A673 (cell line): ENCODE results near the gene PER2.

Experiments used
- EZH2 ChIP-seq: fragments of 200-600 bp; sonication (generic); IDR thresholded peaks from 2 replicates; pipeline ENCODE4 v1.6.1; 2017; ENCODE audit warnings: borderline replicate concordance, low read depth, mild to moderate bottlenecking, mixed read lengths, antibody characterized with exemption, low read length; ENCODE audit not compliant: poor library complexity, severe bottlenecking
- TF ChIP-seq, protein P1 (sequence below): fragments of 300-800, 200-600 bp; sonication (generic); conservative IDR thresholded peaks from 2 replicates; pipeline ENCODE4 v1.5.1; 2017; ENCODE audit warnings: low read depth, mild to moderate bottlenecking, antibody characterized with exemption, low read length, moderate library complexity, mixed read lengths

DNA sequence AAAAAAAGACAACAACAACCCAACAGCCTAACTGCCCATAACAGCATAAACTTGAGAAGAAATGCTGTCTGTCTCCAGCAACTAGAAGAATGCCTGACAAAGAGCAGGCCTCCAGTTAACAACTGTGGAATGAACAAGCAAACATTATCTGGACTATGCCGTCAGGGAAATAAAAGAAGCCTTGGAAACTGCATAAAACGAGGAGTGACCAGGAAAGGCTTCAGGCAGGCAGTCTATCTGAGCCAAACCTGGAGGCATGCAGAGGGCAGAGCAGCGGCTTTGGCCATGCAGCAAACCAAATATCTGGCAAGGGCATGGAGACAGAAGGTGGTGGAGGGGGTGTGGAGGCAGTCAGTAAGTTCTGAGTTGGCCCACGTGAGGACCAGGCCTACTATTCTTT, 59.7 kb downstream of the PER2 start:
- TF ChIP-seq, protein P1, sequence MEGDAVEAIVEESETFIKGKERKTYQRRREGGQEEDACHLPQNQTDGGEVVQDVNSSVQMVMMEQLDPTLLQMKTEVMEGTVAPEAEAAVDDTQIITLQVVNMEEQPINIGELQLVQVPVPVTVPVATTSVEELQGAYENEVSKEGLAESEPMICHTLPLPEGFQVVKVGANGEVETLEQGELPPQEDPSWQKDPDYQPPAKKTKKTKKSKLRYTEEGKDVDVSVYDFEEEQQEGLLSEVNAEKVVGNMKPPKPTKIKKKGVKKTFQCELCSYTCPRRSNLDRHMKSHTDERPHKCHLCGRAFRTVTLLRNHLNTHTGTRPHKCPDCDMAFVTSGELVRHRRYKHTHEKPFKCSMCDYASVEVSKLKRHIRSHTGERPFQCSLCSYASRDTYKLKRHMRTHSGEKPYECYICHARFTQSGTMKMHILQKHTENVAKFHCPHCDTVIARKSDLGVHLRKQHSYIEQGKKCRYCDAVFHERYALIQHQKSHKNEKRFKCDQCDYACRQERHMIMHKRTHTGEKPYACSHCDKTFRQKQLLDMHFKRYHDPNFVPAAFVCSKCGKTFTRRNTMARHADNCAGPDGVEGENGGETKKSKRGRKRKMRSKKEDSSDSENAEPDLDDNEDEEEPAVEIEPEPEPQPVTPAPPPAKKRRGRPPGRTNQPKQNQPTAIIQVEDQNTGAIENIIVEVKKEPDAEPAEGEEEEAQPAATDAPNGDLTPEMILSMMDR, result no peak
- TF ChIP-seq EZH2, result no peak
